Measurements from ENCODE around the gene EIF2AK3. TPM values are rescaled to one million over a fixed set of nuclear protein-coding genes. Genes with fewer than 3 reads are reported as not detected.

EIF2AK3 gene
- total and polyA plus RNA-seq, 2 of the 4 experiments (the other 2 are of a cell fraction), result 7.9 to 22.8 TPM

GRCh38 chr2:88638123-88638650, 10.9 kb upstream of the EIF2AK3 start:
- no TSS peak for BruUV-seq (replicated peaks)
- POLR2A ChIA-PET (ENCODE audit: unreplicated experiment), result no interaction called here

More at GRCh38 chr2:88638123-88638650, 10.9 kb upstream of the EIF2AK3 start:
- H4K5ac ChIP-seq (ENCODE audit: low read depth, low read length), result no peak overlapping the region
- no peak overlapping the region for H2AK9ac ChIP-seq (replicated peaks; ENCODE audit: low read depth, low read length, poor library complexity)
- dilution Hi-C loops (cut with HindIII; ENCODE audit: low sequenced_read_pairs, unreplicated experiment), result no loop called here
- H2BK120ac ChIP-seq (ENCODE audit: low read depth, low read length), result no peak overlapping the region
- peaks cover 5% of the 10 kb centered on the region for H3K9me3 ChIP-seq (ENCODE audit: control insufficient read depth, insufficient read depth, low read length)
- H3K23ac ChIP-seq (ENCODE audit: low read depth, low read length), result no peak overlapping the region
- no peak overlapping the region for H3K4me2 ChIP-seq (ENCODE audit: low read depth, low read length)
- H2AFZ ChIP-seq (replicated peaks; ENCODE audit: low read length, poor library complexity), result no peak overlapping the region
- WGBS, 2 experiments (ENCODE audit: extremely low coverage in 2 of 2, insufficient read length in 1 of 2), result no CpG with 5 or more reads among the region's 2 CpGs
- H3K79me1 ChIP-seq (ENCODE audit: low read depth in 1 of 2, low read length in 2 of 2), result no peaks in the 10 kb centered on the region
- ATAC-seq (ENCODE audit: low read depth) (no peak), DNase-seq (no peak)
- no peak overlapping the region for H2BK5ac ChIP-seq (ENCODE audit: low read depth, low read length, poor library complexity, severe bottlenecking)
- H4K91ac ChIP-seq (ENCODE audit: insufficient read depth, low read depth, low read length), result no peak overlapping the region
- intact Hi-C loops (cut with micrococcal nuclease), result no loop called here
- H2AK5ac ChIP-seq (ENCODE audit: low read depth, low read length), result no peak overlapping the region
- H3K4me3 ChIP-seq (ENCODE audit: insufficient read depth, low read depth, low read length), result no peak overlapping the region
- H3K4ac ChIP-seq (ENCODE audit: low read depth, low read length), result no peak overlapping the region
- H2BK20ac ChIP-seq (ENCODE audit: low read depth, low read length), result no peak overlapping the region
- in situ Hi-C loops (cut with MboI; ENCODE audit: low sequenced_read_pairs), result no loop called here
- no peak overlapping the region for H3K56ac ChIP-seq (ENCODE audit: extremely low read depth, insufficient read depth, low read length)
- H4K20me1 ChIP-seq (ENCODE audit: insufficient read depth, low read length), result no peaks in the 10 kb centered on the region
- no peak overlapping the region for H3K18ac ChIP-seq (ENCODE audit: low read depth, low read length)
- no peak overlapping the region for H4K8ac ChIP-seq (ENCODE audit: low read depth in 2 of 2, low read length in 2 of 2)
- no peaks in the 10 kb centered on the region for H3K36me3 ChIP-seq (ENCODE audit: control insufficient read depth, insufficient read depth, low read length)
- H2BK15ac ChIP-seq (ENCODE audit: low read depth, low read length), result no peak overlapping the region
- H3K9me1 ChIP-seq (ENCODE audit: insufficient read depth, low read length), result no peaks in the 10 kb centered on the region
- peaks cover 11% of the 10 kb centered on the region; the same call in 1 of the 2 replicates for H3K27me3 ChIP-seq (ENCODE audit: control insufficient read depth, insufficient read depth, low read length)
- no peak overlapping the region for H3K9ac ChIP-seq (ENCODE audit: low read depth, low read length)
- CTCF ChIA-PET, result interaction anchor here (1.1 kb wide), 1 partner anchor 33 kb away, joined by 3 read pairs; no protein-coding TSS in a partner anchor
- no peaks in the 10 kb centered on the region for H3K4me1 ChIP-seq (ENCODE audit: control insufficient read depth, insufficient read depth, low read length)
- no peak overlapping the region for H3K14ac ChIP-seq (replicated peaks; ENCODE audit: low read depth, low read length)
- H3K27ac ChIP-seq (ENCODE audit: insufficient read depth, low read length), result no peak overlapping the region
- TF ChIP-seq CTCF (conservative IDR thresholded peaks at IDR 0.05; ENCODE audit: low read depth, low read length), result no peak
- TF ChIP-seq ELK1 (IDR thresholded peaks at IDR 0.05; ENCODE audit: borderline replicate concordance, low read depth, low read length), result no peak
- no peak for TF ChIP-seq NFE2L2 (IDR thresholded peaks at IDR 0.05; ENCODE audit: low read depth, low read length)
- no peak for TF ChIP-seq CHD1 (IDR thresholded peaks at IDR 0.05; ENCODE audit: low read depth, low read length)
- no peak for TF ChIP-seq RCOR1 (IDR thresholded peaks at IDR 0.05; ENCODE audit: insufficient replicate concordance, low read length)
- TF ChIP-seq POLR2A (IDR thresholded peaks at IDR 0.05; ENCODE audit: low read depth, low read length), result no peak
- no peak for TF ChIP-seq MAZ (IDR thresholded peaks at IDR 0.05; ENCODE audit: borderline replicate concordance, low read depth, low read length)
- TF ChIP-seq USF2 (IDR thresholded peaks at IDR 0.05; ENCODE audit: low read depth, low read length), result no peak
- no peak for TF ChIP-seq RFX5 (IDR thresholded peaks at IDR 0.05; ENCODE audit: low read depth, low read length)
- no peak for TF ChIP-seq MXI1 (IDR thresholded peaks at IDR 0.05; ENCODE audit: borderline replicate concordance, low read depth, low read length)
- TF ChIP-seq BHLHE40 (IDR thresholded peaks at IDR 0.05; ENCODE audit: low read depth, low read length), result no peak
- TF ChIP-seq RAD21 (IDR thresholded peaks at IDR 0.05; ENCODE audit: low read length), result no peak
